Thyroid gland (tissue), 4 donors: ENCODE data around the gene ZNF511.

ENCODE experiments used
- POLR2A ChIP-seq, 2 donors: fragments of 450-650 bp; IDR thresholded peaks; one replicate each; pipeline ENCODE4 v1.6.1; 2017; ENCODE audit warnings: antibody characterized with exemption in 2 of 2, mild to moderate bottlenecking in 2 of 2, moderate library complexity in 1 of 2
- TF ChIP-seq, protein P1 (sequence below), 6 experiments: fragments of 200-600 bp in 3 of 6; fragments of 450-650 bp in 3 of 6; sonication (generic) in 3 of 6; IDR thresholded peaks; one replicate each; pipeline ENCODE4 v1.5.1; 2016 to 2019; ENCODE audit warnings: antibody characterized with exemption in 6 of 6, mild to moderate bottlenecking in 2 of 6, inconsistent platforms in 1 of 6, moderate library complexity in 1 of 6

DNA sequence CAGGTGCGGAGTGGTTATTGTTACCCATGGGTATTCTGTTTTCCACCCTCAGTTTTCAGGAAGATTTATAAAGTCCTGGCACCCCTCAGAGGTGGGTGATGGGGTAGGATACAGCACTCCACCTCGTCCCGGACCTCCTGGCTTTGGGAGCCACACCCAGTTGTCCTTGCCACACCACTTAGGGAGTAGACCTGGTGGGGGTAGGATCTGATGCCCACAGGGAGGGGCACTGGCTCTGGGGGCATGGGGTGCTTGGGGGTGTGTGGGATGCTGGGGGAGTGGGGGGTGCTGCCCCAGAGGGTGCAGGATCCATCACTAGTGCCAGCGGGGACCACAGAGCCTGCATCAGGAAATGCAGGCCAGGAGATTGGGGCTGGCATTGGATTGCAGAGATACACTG lies 4.5 kb downstream of the ZNF511 start:
- TF ChIP-seq POLR2A (IDR thresholded peaks at IDR 0.05): no peak
- TF ChIP-seq, protein P1, sequence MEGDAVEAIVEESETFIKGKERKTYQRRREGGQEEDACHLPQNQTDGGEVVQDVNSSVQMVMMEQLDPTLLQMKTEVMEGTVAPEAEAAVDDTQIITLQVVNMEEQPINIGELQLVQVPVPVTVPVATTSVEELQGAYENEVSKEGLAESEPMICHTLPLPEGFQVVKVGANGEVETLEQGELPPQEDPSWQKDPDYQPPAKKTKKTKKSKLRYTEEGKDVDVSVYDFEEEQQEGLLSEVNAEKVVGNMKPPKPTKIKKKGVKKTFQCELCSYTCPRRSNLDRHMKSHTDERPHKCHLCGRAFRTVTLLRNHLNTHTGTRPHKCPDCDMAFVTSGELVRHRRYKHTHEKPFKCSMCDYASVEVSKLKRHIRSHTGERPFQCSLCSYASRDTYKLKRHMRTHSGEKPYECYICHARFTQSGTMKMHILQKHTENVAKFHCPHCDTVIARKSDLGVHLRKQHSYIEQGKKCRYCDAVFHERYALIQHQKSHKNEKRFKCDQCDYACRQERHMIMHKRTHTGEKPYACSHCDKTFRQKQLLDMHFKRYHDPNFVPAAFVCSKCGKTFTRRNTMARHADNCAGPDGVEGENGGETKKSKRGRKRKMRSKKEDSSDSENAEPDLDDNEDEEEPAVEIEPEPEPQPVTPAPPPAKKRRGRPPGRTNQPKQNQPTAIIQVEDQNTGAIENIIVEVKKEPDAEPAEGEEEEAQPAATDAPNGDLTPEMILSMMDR (IDR thresholded peaks at IDR 0.05): no peak
